Right atrium auricular region (tissue), 2 donors: ENCODE measurements around the gene IL12RB1. TPM values are rescaled to one million over a fixed set of nuclear protein-coding genes. Genes with fewer than 3 reads are reported as not detected.
A peak's percentile ranks its signal among the peaks of the same experiment; 100 is the strongest.

Experiments
- DNase-seq: peaks from one replicate; pipeline ENCODE4 v3.0.0-alpha.2; 2019; ENCODE audit warnings: low spot score
- H3K27ac ChIP-seq, 2 donors: fragments of 200-600 bp; sonication (generic); 1 replicate in 1 of 2; 2 replicates in 1 of 2; pipeline ENCODE4 v1.5.1; 2016 to 2019
- H3K27me3 ChIP-seq, 2 donors: fragments of 200-600 bp; sonication (generic); one replicate each; pipeline versions ENCODE4 v1.5.1 to v1.6.0; 2017 to 2019
- H3K36me3 ChIP-seq: fragments of 200-600 bp; sonication (generic); one replicate; pipeline ENCODE4 v1.5.1; 2016
- H3K4me1 ChIP-seq, 2 donors: fragments of 200-600 bp; sonication (generic); one replicate each; pipeline versions ENCODE4 v1.5.1 to v1.6.0; 2017 to 2019
- H3K4me3 ChIP-seq, 2 donors: fragments of 200-600 bp; sonication (generic); 1 replicate in 1 of 2; 2 replicates in 1 of 2; pipeline ENCODE4 v1.5.1; 2017 to 2019; ENCODE audit warnings: mild to moderate bottlenecking in 1 of 2, moderate library complexity in 1 of 2
- H3K9me3 ChIP-seq, 2 donors: fragments of 200-600 bp; sonication (generic); one replicate each; pipeline ENCODE4 v1.5.1; 2019
- CTCF ChIP-seq, 2 donors: fragments of 200-600 bp; sonication (generic); IDR thresholded peaks; one replicate each; pipeline ENCODE4 v1.5.1; 2019; ENCODE audit warnings: antibody characterized with exemption in 2 of 2
- total RNA-seq, 2 donors: library from RNA; depleted of rRNA; stranded (reverse); fragments of >200 nt; gene quantifications; one replicate each; pipeline ENCODE4 v1.1.0, GENCODE V29; 2016

IL12RB1 gene
- total RNA-seq, 2 donors from 2014 or later, result 0.22 to 0.75 TPM

- H3K4me3 ChIP-seq, result peak overlapping the region; percentile 31 to 43
- no peak for DNase-seq
- H3K9me3 ChIP-seq, result no peaks in the 10 kb centered on the region
- H3K36me3 ChIP-seq, result no peaks in the 10 kb centered on the region
- no peak for TF ChIP-seq CTCF (IDR thresholded peaks at IDR 0.05)
- H3K4me1 ChIP-seq, result peaks cover 0 to 16% of the 10 kb centered on the region in 2 donors
- H3K27me3 ChIP-seq, result no peaks in the 10 kb centered on the region
- H3K27ac ChIP-seq, result peak overlapping the region; percentile 35 to 40
Measured at GRCh38 chr19:18104793-18105131, 18.0 kb upstream of the IL12RB1 start.

- Histone ChIP-seq H3K27me3 (peaks cover 0 to 9% of the 10 kb centered on the region in 2 donors), H3K4me3 (no peak overlapping the region), H3K9me3 (no peaks in the 10 kb centered on the region), H3K27ac (no peak overlapping the region), H3K4me1 (peaks cover 0 to 25% of the 10 kb centered on the region in 2 donors), H3K36me3 (no peaks in the 10 kb centered on the region)
- TF ChIP-seq CTCF (IDR thresholded peaks at IDR 0.05), result no peak
- no peak for DNase-seq
Measured at GRCh38 chr19:18102916-18103542, 16.3 kb upstream of the IL12RB1 start.

- H3K27me3 ChIP-seq, result peaks cover 0 to 9% of the 10 kb centered on the region in 2 donors
- no peak for DNase-seq
- no peaks in the 10 kb centered on the region for H3K9me3 ChIP-seq
- no peak overlapping the region for H3K4me3 ChIP-seq
- H3K4me1 ChIP-seq, result peaks cover 0 to 30% of the 10 kb centered on the region in 2 donors
- no peak overlapping the region for H3K27ac ChIP-seq
- H3K36me3 ChIP-seq, result no peaks in the 10 kb centered on the region
- no peak for TF ChIP-seq CTCF (IDR thresholded peaks at IDR 0.05)
Measured at GRCh38 chr19:18101268-18101667, 14.5 kb upstream of the IL12RB1 start.

DNA sequence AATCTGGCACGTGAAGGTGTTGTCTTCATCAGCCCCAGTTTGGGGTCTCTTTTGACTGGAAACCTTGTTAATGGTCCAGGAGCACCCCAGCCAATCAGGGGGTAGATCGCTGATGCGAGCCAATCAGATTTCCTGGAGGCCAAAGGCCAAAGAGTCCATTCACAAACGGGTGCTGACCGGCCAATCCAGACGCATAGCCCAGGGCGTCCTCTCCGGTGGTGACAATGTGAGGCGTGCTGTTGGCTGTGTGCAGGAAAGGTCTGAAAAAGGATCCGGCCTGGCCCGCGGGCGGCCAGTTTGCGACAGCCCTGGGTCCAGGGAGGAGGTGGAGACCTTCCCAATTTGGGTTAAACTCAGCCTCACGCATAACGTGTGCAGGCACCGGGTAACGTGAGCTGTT lies 14.0 kb upstream of the IL12RB1 start:
- Histone ChIP-seq H3K27me3 (peaks cover 0 to 9% of the 10 kb centered on the region in 2 donors), H3K4me1 (peaks cover 0 to 30% of the 10 kb centered on the region in 2 donors), H3K36me3 (no peaks in the 10 kb centered on the region), H3K27ac (no peak overlapping the region), H3K9me3 (no peaks in the 10 kb centered on the region), H3K4me3 (no peak overlapping the region)
- no peak for TF ChIP-seq CTCF (IDR thresholded peaks at IDR 0.05)
- no peak for DNase-seq

GRCh38 chr19:18099623-18099995 lies 12.9 kb upstream of the IL12RB1 start:
- Histone ChIP-seq H3K4me3 (no peak overlapping the region), H3K27ac (no peak overlapping the region), H3K36me3 (no peaks in the 10 kb centered on the region), H3K4me1 (peaks cover 0 to 27% of the 10 kb centered on the region in 2 donors), H3K27me3 (peaks cover 0 to 9% of the 10 kb centered on the region in 2 donors), H3K9me3 (no peaks in the 10 kb centered on the region)
- no peak for TF ChIP-seq CTCF (IDR thresholded peaks at IDR 0.05)
- DNase-seq, result no peak
